ENCODE results near the gene UGT3A2.
A peak's percentile ranks its signal among the peaks of the same experiment; 100 is the strongest.

Gene UGT3A2

GRCh38 chr5:36096486-36096885, 29.8 kb upstream of the UGT3A2 start:
- Histone ChIP-seq H3K36me3 (ENCODE audit: control insufficient read depth, insufficient read depth, low read length) (no peaks in the 10 kb centered on the region), H3K4me2 (ENCODE audit: low read length) (no peak overlapping the region), H2AK5ac (ENCODE audit: low read length) (no peak overlapping the region), H3K56ac (ENCODE audit: low read length) (no peak overlapping the region), H3K23ac (ENCODE audit: low read length) (no peak overlapping the region), H3K79me2 (ENCODE audit: control insufficient read depth, insufficient read depth, low read length) (no peaks in the 10 kb centered on the region), H3K18ac (ENCODE audit: low read length) (no peak overlapping the region), H4K5ac (ENCODE audit: low read length) (no peak overlapping the region), H3K27ac (ENCODE audit: low read depth, low read length) (no peak overlapping the region), H3K4ac (ENCODE audit: low read depth, low read length) (no peak overlapping the region), H4K8ac (ENCODE audit: low read depth, low read length) (no peak overlapping the region), H3K27me3 (ENCODE audit: insufficient read depth, low read length, poor library complexity) (no peaks in the 10 kb centered on the region), H3K9ac (ENCODE audit: low read length) (no peak overlapping the region), H2BK5ac (ENCODE audit: low read length) (no peak overlapping the region), H2BK120ac (ENCODE audit: low read depth, low read length) (no peak overlapping the region), H3K4me3 (ENCODE audit: low read length) (no peak overlapping the region), H3K79me1 (ENCODE audit: low read length) (no peaks in the 10 kb centered on the region), H3K4me1 (ENCODE audit: control insufficient read depth, low read depth, low read length) (no peaks in the 10 kb centered on the region), H2BK15ac (replicated peaks; ENCODE audit: low read depth) (no peak overlapping the region)
- DNase-seq: no peak

- DNase-seq: peak; percentile 95
- no peak overlapping the region for H3K4me2 ChIP-seq (ENCODE audit: low read length)
Observed at GRCh38 chr5:36089989-36090388, 23.3 kb upstream of the UGT3A2 start.

GRCh38 chr5:36079200-36079781, 12.6 kb upstream of the UGT3A2 start:
- Histone ChIP-seq H3K23ac (ENCODE audit: low read length) (no peak overlapping the region), H3K79me1 (ENCODE audit: low read length) (no peaks in the 10 kb centered on the region), H2AK5ac (ENCODE audit: low read length) (no peak overlapping the region), H3K4me2 (ENCODE audit: low read length) (no peak overlapping the region), H3K36me3 (ENCODE audit: control insufficient read depth, insufficient read depth, low read length) (no peaks in the 10 kb centered on the region), H2BK120ac (ENCODE audit: low read depth, low read length) (no peak overlapping the region), H3K4ac (ENCODE audit: low read depth, low read length) (no peak overlapping the region), H3K56ac (ENCODE audit: low read length) (peak overlapping the region; percentile 64), H3K4me1 (ENCODE audit: control insufficient read depth, low read depth, low read length) (peaks cover 2% of the 10 kb centered on the region), H2BK15ac (replicated peaks; ENCODE audit: low read depth) (no peak overlapping the region), H4K8ac (ENCODE audit: low read depth, low read length) (no peak overlapping the region), H3K27ac (ENCODE audit: low read depth, low read length) (no peak overlapping the region), H4K5ac (ENCODE audit: low read length) (no peak overlapping the region), H3K4me3 (ENCODE audit: low read length) (no peak overlapping the region), H3K9ac (ENCODE audit: low read length) (no peak overlapping the region), H3K79me2 (ENCODE audit: control insufficient read depth, insufficient read depth, low read length) (no peaks in the 10 kb centered on the region), H2BK5ac (ENCODE audit: low read length) (no peak overlapping the region), H3K27me3 (ENCODE audit: insufficient read depth, low read length, poor library complexity) (no peaks in the 10 kb centered on the region), H3K18ac (ENCODE audit: low read length) (no peak overlapping the region)
- WGBS (ENCODE audit: extremely low coverage, insufficient coverage, low lambda C conversion rate): no CpG with 5 or more reads among the region's 10 CpGs
- DNase-seq: peak; percentile 91

More at GRCh38 chr5:36089989-36090388, 23.3 kb upstream of the UGT3A2 start:
- Histone ChIP-seq H3K56ac (ENCODE audit: low read length) (no peak overlapping the region), H4K8ac (ENCODE audit: low read depth, low read length) (no peak overlapping the region), H3K27me3 (ENCODE audit: insufficient read depth, low read length, poor library complexity) (no peaks in the 10 kb centered on the region), H3K4me1 (ENCODE audit: control insufficient read depth, low read depth, low read length) (no peaks in the 10 kb centered on the region), H2BK15ac (replicated peaks; ENCODE audit: low read depth) (no peak overlapping the region), H3K23ac (ENCODE audit: low read length) (no peak overlapping the region), H3K9ac (ENCODE audit: low read length) (no peak overlapping the region), H3K27ac (ENCODE audit: low read depth, low read length) (no peak overlapping the region), H3K4ac (ENCODE audit: low read depth, low read length) (no peak overlapping the region), H2AK5ac (ENCODE audit: low read length) (no peak overlapping the region), H4K5ac (ENCODE audit: low read length) (no peak overlapping the region), H3K36me3 (ENCODE audit: control insufficient read depth, insufficient read depth, low read length) (no peaks in the 10 kb centered on the region), H3K4me3 (ENCODE audit: low read length) (no peak overlapping the region), H3K79me2 (ENCODE audit: control insufficient read depth, insufficient read depth, low read length) (no peaks in the 10 kb centered on the region), H2BK120ac (ENCODE audit: low read depth, low read length) (no peak overlapping the region), H3K18ac (ENCODE audit: low read length) (no peak overlapping the region), H2BK5ac (ENCODE audit: low read length) (no peak overlapping the region), H3K79me1 (ENCODE audit: low read length) (no peaks in the 10 kb centered on the region)
- WGBS (ENCODE audit: extremely low coverage, insufficient coverage, low lambda C conversion rate): no CpG with 5 or more reads among the region's 2 CpGs

GRCh38 chr5:36078430-36078829, 11.7 kb upstream of the UGT3A2 start:
- Histone ChIP-seq H2BK15ac (replicated peaks; ENCODE audit: low read depth) (no peak overlapping the region), H3K56ac (ENCODE audit: low read length) (no peak overlapping the region), H2AK5ac (ENCODE audit: low read length) (no peak overlapping the region), H2BK5ac (ENCODE audit: low read length) (no peak overlapping the region), H4K8ac (ENCODE audit: low read depth, low read length) (no peak overlapping the region), H3K27me3 (ENCODE audit: insufficient read depth, low read length, poor library complexity) (no peaks in the 10 kb centered on the region), H4K5ac (ENCODE audit: low read length) (no peak overlapping the region), H3K4me3 (ENCODE audit: low read length) (no peak overlapping the region), H3K4me2 (ENCODE audit: low read length) (no peak overlapping the region), H3K23ac (ENCODE audit: low read length) (no peak overlapping the region), H3K27ac (ENCODE audit: low read depth, low read length) (no peak overlapping the region), H3K79me1 (ENCODE audit: low read length) (no peaks in the 10 kb centered on the region), H3K36me3 (ENCODE audit: control insufficient read depth, insufficient read depth, low read length) (no peaks in the 10 kb centered on the region), H3K9ac (ENCODE audit: low read length) (no peak overlapping the region), H2BK120ac (ENCODE audit: low read depth, low read length) (no peak overlapping the region), H3K4ac (ENCODE audit: low read depth, low read length) (no peak overlapping the region), H3K18ac (ENCODE audit: low read length) (no peak overlapping the region), H3K79me2 (ENCODE audit: control insufficient read depth, insufficient read depth, low read length) (no peaks in the 10 kb centered on the region), H3K4me1 (ENCODE audit: control insufficient read depth, low read depth, low read length) (peaks cover 2% of the 10 kb centered on the region)
- WGBS (ENCODE audit: extremely low coverage, insufficient coverage, low lambda C conversion rate): no CpG with 5 or more reads among the region's 10 CpGs
- no peak for DNase-seq

- Histone ChIP-seq H3K27me3 (ENCODE audit: insufficient read depth, low read length, poor library complexity) (no peaks in the 10 kb centered on the region), H2BK120ac (ENCODE audit: low read depth, low read length) (no peak overlapping the region), H4K5ac (ENCODE audit: low read length) (no peak overlapping the region), H3K56ac (ENCODE audit: low read length) (no peak overlapping the region), H3K23ac (ENCODE audit: low read length) (no peak overlapping the region), H3K4me1 (ENCODE audit: control insufficient read depth, low read depth, low read length) (no peaks in the 10 kb centered on the region), H3K79me2 (ENCODE audit: control insufficient read depth, insufficient read depth, low read length) (no peaks in the 10 kb centered on the region), H3K4ac (ENCODE audit: low read depth, low read length) (no peak overlapping the region), H3K27ac (ENCODE audit: low read depth, low read length) (no peak overlapping the region), H2AK5ac (ENCODE audit: low read length) (no peak overlapping the region), H3K9ac (ENCODE audit: low read length) (no peak overlapping the region), H4K8ac (ENCODE audit: low read depth, low read length) (no peak overlapping the region), H3K18ac (ENCODE audit: low read length) (no peak overlapping the region), H2BK5ac (ENCODE audit: low read length) (no peak overlapping the region), H2BK15ac (replicated peaks; ENCODE audit: low read depth) (no peak overlapping the region), H3K4me2 (ENCODE audit: low read length) (no peak overlapping the region), H3K79me1 (ENCODE audit: low read length) (no peaks in the 10 kb centered on the region), H3K4me3 (ENCODE audit: low read length) (no peak overlapping the region), H3K36me3 (ENCODE audit: control insufficient read depth, insufficient read depth, low read length) (no peaks in the 10 kb centered on the region)
- no CpG with 5 or more reads among the region's 3 CpGs for WGBS (ENCODE audit: extremely low coverage, insufficient coverage, low lambda C conversion rate)
- DNase-seq: peak; percentile 86
Observed at GRCh38 chr5:36073595-36074216, 7.0 kb upstream of the UGT3A2 start.
